Amniotic epithelial cell (primary cell): Measurements from ENCODE around the gene HS2ST1.
A peak's percentile ranks its signal among the peaks of the same experiment; 100 is the strongest.
"Not testable (repeated sequence)": the region's sequence is repeated elsewhere in the genome, so short reads cannot be mapped to it uniquely, and the experiment has no call there.

Source experiments
- DNase-seq: peaks from one replicate; pipeline ENCODE4 v3.0.0-alpha.2; 2010; ENCODE audit warnings: low read depth

The HS2ST1 gene

DNA sequence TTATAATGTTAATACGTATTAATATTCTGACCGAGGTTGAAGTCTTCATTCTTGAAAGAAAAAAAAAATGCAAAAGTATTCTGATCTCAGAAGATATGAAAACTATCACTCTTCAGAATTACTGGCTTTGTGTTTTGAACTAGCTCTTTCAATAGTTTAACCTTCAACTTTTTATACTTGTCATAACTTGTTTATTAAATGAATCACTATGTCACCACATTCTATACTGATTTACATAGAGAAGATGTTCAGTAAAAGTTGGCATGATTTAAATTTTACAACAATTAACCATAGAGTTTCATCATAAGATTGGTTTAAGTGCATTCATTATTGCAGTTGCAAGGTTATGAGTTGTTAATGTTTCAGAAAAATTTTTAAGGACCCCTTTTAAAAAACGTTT, 57.3 kb downstream of the HS2ST1 start:
- no peak for DNase-seq

DNA sequence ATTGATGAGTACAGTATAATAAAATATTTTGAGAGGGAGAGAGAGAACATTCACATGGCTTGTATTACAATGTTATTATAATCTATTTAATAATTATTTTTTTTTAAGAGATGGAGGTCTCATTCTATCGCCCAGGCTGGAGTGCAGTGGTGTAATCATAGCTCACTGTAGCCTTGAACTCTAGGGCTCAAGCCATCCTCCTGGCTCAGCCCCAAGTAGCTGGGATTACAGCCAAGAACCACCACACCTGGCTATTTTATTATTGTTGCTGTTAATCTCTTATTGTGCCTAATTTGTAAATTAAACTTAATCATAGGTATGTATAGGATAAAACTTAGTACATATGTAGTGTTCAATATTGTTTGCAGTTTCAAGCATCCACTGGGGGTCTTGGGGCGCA, 57.8 kb downstream of the HS2ST1 start:
- no peak for DNase-seq

- DNase-seq, result no peak
These were observed 61.6 kb downstream of the HS2ST1 start for GRCh38 chr1:86975993-86976550.

DNA sequence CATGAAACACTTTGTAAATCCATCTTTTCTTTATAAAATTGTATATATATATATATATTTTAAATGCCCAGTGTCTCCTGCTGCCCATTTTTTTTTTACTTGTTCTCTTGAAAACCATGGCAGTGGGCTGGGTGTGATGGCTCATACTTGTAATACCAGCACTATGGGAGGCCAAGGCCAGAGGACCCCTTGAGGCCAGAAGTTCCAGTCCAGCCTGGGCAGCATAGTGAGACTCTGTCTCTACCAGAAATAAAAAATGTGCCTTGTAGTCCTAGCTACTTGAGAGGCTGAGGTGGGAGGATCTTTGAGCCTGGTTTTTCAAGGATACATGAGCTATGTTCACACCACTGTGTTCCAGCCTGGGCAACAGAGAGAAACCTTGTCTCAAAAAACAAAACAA, 62.2 kb downstream of the HS2ST1 start:
- DNase-seq, result no peak

- no peak for DNase-seq
These were observed 67.2 kb downstream of the HS2ST1 start for GRCh38 chr1:86981482-86982213.

DNA sequence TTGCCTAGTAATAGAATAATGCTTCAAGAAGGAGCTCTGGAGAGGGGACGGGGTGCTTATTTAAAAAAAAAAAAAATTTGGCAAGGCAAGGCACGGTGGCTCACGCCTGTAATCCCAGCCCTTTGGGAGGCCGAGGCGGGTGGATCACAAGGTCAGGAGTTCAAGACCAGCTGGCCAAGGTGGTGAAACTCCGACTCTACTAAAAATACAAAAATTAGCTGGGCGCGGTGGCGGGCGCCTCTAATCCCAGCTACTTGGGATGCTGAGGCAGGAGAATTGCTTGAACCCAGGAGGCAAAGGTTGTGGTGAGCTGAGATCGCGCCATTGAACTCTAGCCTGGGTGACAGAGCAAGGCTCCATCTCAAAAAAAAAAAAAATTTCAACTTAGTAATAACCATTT, 69.2 kb downstream of the HS2ST1 start:
- DNase-seq, result not testable (repeated sequence)

DNA sequence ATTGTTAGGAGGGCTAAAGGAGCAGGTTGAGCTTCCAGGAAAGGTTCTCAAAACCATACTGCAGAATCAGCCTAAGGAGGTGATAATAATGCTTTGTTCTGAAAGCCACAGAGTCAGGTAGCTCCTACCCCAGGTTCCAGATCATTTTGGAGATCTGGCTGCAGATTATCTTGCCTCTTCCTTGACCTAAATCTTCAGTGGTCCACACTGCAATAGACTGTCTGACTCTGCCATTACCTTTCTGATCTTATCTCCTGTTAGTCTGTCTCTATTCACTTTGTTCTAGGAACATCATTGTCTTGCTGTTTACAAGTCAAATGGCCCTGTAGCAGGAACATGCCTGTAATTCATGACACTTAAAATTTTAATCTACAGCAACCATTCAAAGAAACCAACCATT, 73.0 kb downstream of the HS2ST1 start:
- no peak for DNase-seq

- no peak for DNase-seq
These were observed 74.4 kb downstream of the HS2ST1 start for GRCh38 chr1:86988835-86989234.

DNA sequence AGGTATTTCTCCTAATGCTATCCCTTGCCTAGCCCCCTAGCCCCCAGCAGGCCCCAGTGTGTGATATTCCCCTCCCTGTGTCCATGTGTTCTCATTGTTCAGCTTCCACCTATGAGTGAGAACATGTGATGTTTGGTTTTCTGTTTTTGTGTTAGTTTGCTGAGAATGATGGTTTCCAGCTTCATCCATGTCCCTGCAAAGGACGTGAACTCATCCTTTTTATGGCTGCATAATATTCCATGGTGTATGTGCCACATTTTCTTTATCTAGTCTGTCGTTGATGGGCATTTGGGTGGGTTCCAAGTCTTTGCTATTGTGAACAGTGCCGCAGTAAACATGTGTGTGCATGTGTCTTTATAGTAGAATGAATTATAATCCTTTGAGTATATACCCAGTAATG, 75.3 kb downstream of the HS2ST1 start:
- not testable (repeated sequence) for DNase-seq

DNA sequence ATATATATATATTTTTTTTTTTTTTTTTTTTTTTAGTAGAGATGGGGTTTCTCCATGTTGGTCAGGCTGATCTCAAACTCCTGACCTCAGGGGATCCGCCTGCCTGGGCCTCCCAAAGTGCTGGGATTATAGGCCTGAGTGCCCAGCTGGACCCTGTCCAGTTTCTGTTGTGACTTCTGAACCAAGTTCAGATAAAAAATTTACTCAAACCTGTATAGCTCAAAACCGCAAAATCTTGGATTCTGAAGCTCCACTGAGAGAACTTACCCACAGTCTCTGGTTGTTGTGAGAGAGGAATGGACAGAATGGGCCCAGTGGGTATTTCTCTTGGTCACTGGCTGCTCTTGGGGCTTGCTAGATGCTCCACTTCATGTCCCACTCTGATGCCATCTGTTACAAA, 76.4 kb downstream of the HS2ST1 start:
- DNase-seq, result no peak

DNA sequence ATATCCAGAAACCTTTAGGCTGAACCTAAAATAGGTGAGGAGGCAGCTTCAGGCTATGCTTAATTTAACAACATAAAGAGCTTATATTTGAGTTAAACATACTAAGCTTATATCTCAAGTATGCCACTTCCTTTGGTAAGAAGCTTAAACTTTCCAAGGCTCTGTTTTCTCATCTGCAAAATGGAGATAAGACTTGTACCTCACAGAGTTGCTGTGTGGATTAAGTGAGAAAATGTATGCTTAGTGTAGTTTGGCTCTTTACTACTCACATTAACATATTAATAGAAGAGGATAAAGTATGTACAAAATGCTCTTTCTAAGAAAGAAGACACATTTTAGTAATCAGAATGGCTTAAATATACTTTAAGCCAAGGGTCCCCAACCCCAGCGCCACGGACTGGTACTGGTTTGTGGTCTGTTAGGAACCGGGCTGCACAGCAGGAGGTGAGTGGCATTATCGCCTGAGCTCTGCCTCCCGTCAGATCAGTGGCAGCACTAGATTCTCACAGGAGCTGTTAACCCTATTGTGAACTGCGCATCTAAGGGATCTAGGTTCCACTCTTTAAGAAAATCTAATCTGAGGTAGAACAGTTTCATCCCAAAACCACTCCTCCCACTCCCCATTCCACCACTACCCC, 77.2 kb downstream of the HS2ST1 start:
- DNase-seq, result no peak

GRCh38 chr1:86992861-86993260, 78.4 kb downstream of the HS2ST1 start:
- DNase-seq, result peak; percentile 22

DNA sequence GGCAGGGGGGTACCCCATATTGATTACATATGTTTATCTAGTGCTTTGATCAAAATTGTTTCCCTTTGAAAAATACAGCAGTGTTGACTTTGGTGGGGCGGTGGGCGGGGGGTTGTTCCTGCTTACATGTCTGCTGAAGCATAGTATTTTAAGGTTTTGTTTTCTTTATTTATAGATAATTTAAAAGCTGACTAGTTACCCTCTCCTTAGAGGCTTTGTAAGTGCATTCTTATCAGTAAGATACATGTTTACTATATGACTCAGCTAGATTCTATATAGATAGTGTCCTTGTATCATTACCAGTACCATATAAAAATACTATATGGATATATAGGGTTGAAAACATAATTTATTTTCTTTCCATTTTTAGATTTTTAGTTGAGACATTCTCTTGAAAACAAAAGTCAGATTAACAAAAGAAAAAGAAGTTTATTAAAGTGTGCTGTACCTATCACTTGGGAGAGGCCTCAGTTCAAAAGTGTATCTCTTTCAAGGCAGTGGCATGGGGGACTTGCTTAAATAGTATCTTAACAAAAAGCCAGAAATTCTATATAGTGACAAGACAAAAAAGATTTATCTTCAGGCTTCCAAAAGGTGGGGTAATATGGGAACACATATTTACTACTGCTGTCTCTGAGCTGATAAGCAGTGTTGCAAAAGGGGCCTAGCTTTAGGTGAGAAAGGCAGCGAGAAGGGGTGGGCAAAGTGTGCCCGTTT, 79.0 kb downstream of the HS2ST1 start:
- DNase-seq, result peak; percentile 29

DNA sequence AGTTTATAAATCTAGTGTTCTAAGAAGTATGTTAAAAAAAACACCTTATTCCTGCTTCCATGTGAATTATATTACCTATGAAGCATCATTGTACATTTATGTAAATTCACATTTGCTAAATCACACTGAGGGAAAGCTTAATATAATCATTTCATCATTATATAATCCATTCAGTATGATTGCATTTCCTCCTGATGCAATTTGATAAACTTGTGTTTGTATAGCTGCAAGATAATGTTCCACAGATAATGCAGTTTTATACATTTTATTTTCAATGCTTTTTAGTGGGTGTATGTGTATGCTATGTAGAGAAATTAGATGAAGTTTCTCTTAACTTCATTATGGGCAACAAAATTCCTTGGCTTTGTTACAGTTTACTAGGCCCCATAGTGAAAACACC, 79.6 kb downstream of the HS2ST1 start:
- no peak for DNase-seq

DNA sequence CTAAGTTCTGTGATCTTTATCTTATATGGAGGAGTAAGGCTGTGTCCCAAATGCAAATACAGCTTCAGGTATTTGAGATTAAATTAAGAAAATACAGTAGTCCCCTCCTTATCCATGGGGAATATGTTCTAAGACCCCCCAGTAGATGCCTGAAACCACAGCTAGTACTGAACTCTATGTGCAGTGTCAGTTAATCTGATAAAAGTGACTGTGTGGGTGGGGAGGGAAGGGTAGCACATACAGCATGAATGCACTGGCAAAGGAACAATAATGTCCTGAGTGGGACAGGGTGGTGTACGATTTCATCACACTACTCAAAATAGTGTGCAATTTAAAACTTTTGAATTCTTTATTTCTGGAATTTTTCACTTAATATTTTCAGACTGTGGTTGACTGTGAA, 83.1 kb downstream of the HS2ST1 start:
- DNase-seq, result no peak

DNA sequence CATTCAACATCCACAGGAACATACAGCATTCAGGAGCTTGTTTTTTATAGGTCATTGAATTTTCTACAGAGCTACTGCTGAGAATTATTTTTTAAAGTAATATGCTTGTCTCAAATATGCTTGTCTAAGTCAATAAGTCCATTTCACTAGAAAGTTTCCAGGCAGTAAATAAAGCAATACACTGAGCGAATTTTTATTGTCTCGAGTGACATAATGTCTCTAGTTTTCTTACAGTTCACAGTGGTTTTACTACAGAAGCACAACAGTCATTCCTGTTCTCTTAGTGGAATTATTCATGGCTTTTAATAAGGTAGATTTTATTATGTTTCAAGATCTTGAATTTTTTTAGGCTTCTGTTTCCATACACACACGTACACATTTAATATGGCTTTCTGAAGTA, 83.8 kb downstream of the HS2ST1 start:
- no peak for DNase-seq

- DNase-seq, result no peak
These were observed 84.3 kb downstream of the HS2ST1 start for GRCh38 chr1:86998727-86999126.

DNA sequence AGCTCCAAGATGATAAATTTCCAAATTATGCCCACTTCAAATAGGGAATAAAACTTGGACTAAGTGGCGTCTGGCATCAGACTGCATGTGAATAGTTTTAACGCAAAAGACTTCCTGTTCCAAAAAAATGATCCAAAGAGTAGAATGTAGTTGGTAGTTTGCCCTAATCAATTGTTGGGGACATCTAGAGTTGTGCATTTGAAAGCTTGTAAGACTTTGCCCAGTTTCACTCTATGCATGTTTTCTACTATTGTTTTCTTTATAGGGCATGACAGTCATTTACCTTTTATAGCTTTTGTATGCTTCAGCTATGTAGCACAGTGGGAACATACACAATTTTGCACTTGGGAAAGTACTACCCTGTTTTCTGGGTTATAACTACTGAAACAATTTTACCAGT, 86.0 kb downstream of the HS2ST1 start:
- DNase-seq, result no peak

GRCh38 chr1:87004857-87005256, 90.4 kb downstream of the HS2ST1 start:
- no peak for DNase-seq

- no peak for DNase-seq
These were observed 92.9 kb downstream of the HS2ST1 start for GRCh38 chr1:87007323-87007722.

DNA sequence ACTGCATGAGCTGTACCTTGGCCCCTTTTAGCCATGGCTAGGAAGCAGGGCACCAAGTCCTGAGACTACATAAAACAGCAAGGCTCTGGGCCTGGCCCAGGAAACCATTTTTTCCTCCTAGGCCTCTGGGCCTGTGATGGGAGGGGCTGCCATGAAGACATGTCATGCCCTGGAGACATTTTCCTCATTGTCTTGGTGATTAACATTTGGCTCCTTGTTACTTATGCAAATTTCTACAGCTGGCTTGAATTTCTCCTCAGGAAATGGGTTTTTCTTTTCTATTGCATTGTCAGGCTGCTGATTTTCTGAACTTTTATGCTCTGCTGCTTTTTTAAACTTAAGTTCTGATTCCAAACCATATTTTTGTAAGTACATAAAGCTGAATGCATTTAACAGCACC, 99.0 kb downstream of the HS2ST1 start:
- not testable (repeated sequence) for DNase-seq

- no peak for DNase-seq
These were observed 103.7 kb downstream of the HS2ST1 start for GRCh38 chr1:87017998-87018672.
